ENCODE results near the gene COX6A1. TPM values are rescaled to one million over a fixed set of nuclear protein-coding genes. Genes with fewer than 3 reads are reported as not detected.

Gene COX6A1
- total and polyA plus RNA-seq, 2 of the 13 experiments (the other 11 are each of a cell fraction or from before 2014, with no cell fraction given) = 542 to 673 TPM

GRCh38 chr12:120488057-120488640, 50.2 kb downstream of the COX6A1 start:
- POLR2A ChIA-PET = no interaction called here
- BruUV-seq (replicated peaks) = no TSS peak
- no peak for TF ChIP-seq ZFP62 (CRISPR knock-in tag; IDR thresholded peaks at IDR 0.05)
- no peak for TF ChIP-seq ZNF3 (CRISPR knock-in tag; IDR thresholded peaks at IDR 0.05)
- no peak for TF ChIP-seq ZNF883 (CRISPR knock-in tag; IDR thresholded peaks at IDR 0.05; ENCODE audit: not compliant biosample characterization)
- TF ChIP-seq ZNF777 (CRISPR knock-in tag; IDR thresholded peaks at IDR 0.05) = no peak
- no peak for TF ChIP-seq ZNF512 (CRISPR knock-in tag; IDR thresholded peaks at IDR 0.05)
- TF ChIP-seq ATRX (CRISPR knock-in tag; IDR thresholded peaks at IDR 0.05; ENCODE audit: borderline replicate concordance) = no peak
- TF ChIP-seq BORCS8-MEF2B (CRISPR knock-in tag; IDR thresholded peaks at IDR 0.05) = no peak
- no peak for TF ChIP-seq FOXJ3 (CRISPR knock-in tag; IDR thresholded peaks at IDR 0.05; ENCODE audit: borderline replicate concordance)
- TF ChIP-seq HBP1 (CRISPR knock-in tag; IDR thresholded peaks at IDR 0.05; ENCODE audit: low read depth) = no peak
- TF ChIP-seq ZSCAN9 (CRISPR knock-in tag; IDR thresholded peaks at IDR 0.05; ENCODE audit: borderline replicate concordance) = no peak
- no peak for TF ChIP-seq KDM6A (CRISPR knock-in tag; IDR thresholded peaks at IDR 0.05; ENCODE audit: low read depth)
- TF ChIP-seq SRSF4 (IDR thresholded peaks at IDR 0.05; ENCODE audit: low read depth, low read length, poor library complexity, severe bottlenecking) = no peak
- no peak for TF ChIP-seq USF2 (IDR thresholded peaks at IDR 0.05; ENCODE audit: low read depth, low read length)
- no peak for TF ChIP-seq USF2 (CRISPR knock-in tag; IDR thresholded peaks at IDR 0.05; ENCODE audit: borderline replicate concordance)
- TF ChIP-seq E2F5 (CRISPR knock-in tag; conservative IDR thresholded peaks at IDR 0.05) = no peak
- no peak for TF ChIP-seq GRHL1 (CRISPR knock-in tag; conservative IDR thresholded peaks at IDR 0.05)
- TF ChIP-seq ZNF556 (CRISPR knock-in tag; IDR thresholded peaks at IDR 0.05; ENCODE audit: borderline replicate concordance) = no peak

More at GRCh38 chr12:120488057-120488640, 50.2 kb downstream of the COX6A1 start:
- Histone ChIP-seq H3K4me3 (replicated peaks in 1 of 3; ENCODE audit: insufficient read depth in 1 of 3, low read depth in 2 of 3, low read length in 3 of 3) (no peak overlapping the region), H3K4me2 (ENCODE audit: low read depth, low read length) (no peak overlapping the region), H3K9ac (ENCODE audit: insufficient read depth, low read depth, low read length) (no peak overlapping the region), H2AFZ (ENCODE audit: low read length) (no peak overlapping the region), H3K27ac (ENCODE audit: extremely low read length, insufficient read depth, low read length) (no peak overlapping the region), H4K20me1 (ENCODE audit: insufficient read depth, low read length) (no peaks in the 10 kb centered on the region), H3K36me3 (replicated peaks in 1 of 2; ENCODE audit: control insufficient read depth in 1 of 2, insufficient read depth in 2 of 2, low read length in 2 of 2) (peaks cover 0 to 2% of the 10 kb centered on the region in 2 experiments; a peak in 1 of 5 replicates), H3K9me3 (ENCODE audit: low read length) (no peaks in the 10 kb centered on the region), H3K79me2 (ENCODE audit: insufficient read depth, low read length) (no peaks in the 10 kb centered on the region), H3K27me3 (ENCODE audit: control insufficient read depth in 1 of 2, insufficient read depth in 2 of 2, low read length in 2 of 2) (no peaks in the 10 kb centered on the region), H3K4me1 (ENCODE audit: insufficient read depth, low read length) (no peaks in the 10 kb centered on the region)
- no peak for FAIRE-seq
- CTCF ChIA-PET (ENCODE audit: low intra/inter-chr PET ratio, low total read pairs) = no interaction called here
- no peak for ATAC-seq
- 79% methylated on average over 5 of the region's 5 CpGs for WGBS (ENCODE audit: low lambda C conversion rate)
- DNase-seq (ENCODE audit: low spot score) = no peak
- intact Hi-C loops (cut with micrococcal nuclease; ENCODE audit: unreplicated experiment) (no loop called here), in situ Hi-C loops (cut with HindIII; ENCODE audit: extremely low pct_ligation_motif_present, low pct_unique_long_range_greater_than_20kb) (no loop called here)

Measured in HepG2 (cell line).